SU-DHL-6 (cell line): Measurements from ENCODE around the gene LGALS4.

Experiments
- CTCF ChIP-seq: fragments of 200-600 bp; sonication (generic); IDR thresholded peaks from one replicate; pipeline ENCODE4 v1.5.1; 2017; ENCODE audit warnings: antibody characterized with exemption, mild to moderate bottlenecking, low read length, moderate library complexity; ENCODE audit not compliant: insufficient read depth, poor library complexity, severe bottlenecking
- EZH2phosphoT487 ChIP-seq: fragments of 200-600 bp; sonication (generic), shearing (Covaris generic); conservative IDR thresholded peaks from 2 replicates; pipeline ENCODE4 v1.6.1; 2018; ENCODE audit warnings: mild to moderate bottlenecking, antibody characterized with exemption, low read length, moderate library complexity, mixed read lengths

- TF ChIP-seq CTCF = no peak
- TF ChIP-seq EZH2phosphoT487 = no peak
These were observed 30.5 kb upstream of the LGALS4 start for GRCh38 chr19:38843175-38843758.
